ENCODE measurements around the gene CACNB1. TPM values are rescaled to one million over a fixed set of nuclear protein-coding genes. Genes with fewer than 3 reads are reported as not detected.

The CACNB1 gene
- total and polyA plus RNA-seq, 2 donors (not counting 1 experiment from before 2014, with no cell fraction given) = 3.8 to 12.4 TPM

DNA sequence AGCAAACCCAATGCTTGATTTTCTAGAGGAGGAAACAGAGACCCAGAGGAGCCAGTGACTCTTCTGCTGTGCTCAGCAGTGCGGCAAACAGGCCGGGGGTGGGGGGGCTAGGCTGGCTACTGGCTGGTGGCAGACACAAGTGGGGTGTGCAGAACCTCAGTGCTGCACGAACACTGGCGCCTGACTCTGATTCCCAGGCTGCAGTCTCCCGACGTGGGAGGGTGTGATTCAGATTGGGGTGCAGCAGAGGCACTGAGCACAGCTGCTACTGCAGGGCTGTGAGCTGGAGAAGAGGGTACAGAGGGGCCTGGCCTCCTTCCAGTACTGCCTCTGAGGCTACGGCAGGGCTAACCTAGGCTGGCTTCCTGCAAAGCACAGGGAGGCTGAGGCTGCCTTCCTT is 10.7 kb upstream of the CACNB1 start:
- Histone ChIP-seq H3K4me1 (ENCODE audit: control insufficient read depth in 2 of 2, insufficient read depth in 2 of 2, low read length in 2 of 2) (peaks cover 32 to 39% of the 10 kb centered on the region in 2 donors), H2AFZ (ENCODE audit: insufficient read depth, low read depth, low read length, poor library complexity, severe bottlenecking) (peak overlapping the region; percentile 46), H3K79me2 (ENCODE audit: control insufficient read depth, insufficient read depth, low read length) (no peaks in the 10 kb centered on the region), H3K27ac (ENCODE audit: low read length in 2 of 2) (no peak overlapping the region), H3K36me3 (replicated peaks in 1 of 2; ENCODE audit: control extremely low read depth in 1 of 2, control insufficient read depth in 1 of 2, extremely low read depth in 1 of 2, insufficient read depth in 2 of 2, low read length in 1 of 2) (peaks cover 2 to 20% of the 10 kb centered on the region in 2 experiments), H3K4me2 (replicated peaks; ENCODE audit: low read depth, low read length, poor library complexity, severe bottlenecking) (peak overlapping the region; percentile 96), H3K9ac (ENCODE audit: low read length) (no peak overlapping the region), H3K4me3 (ENCODE audit: control extremely low read depth in 1 of 5, extremely low read depth in 1 of 5, insufficient read depth in 1 of 5, low read depth in 2 of 5, low read length in 4 of 5) (no peak overlapping the region), H4K20me1 (ENCODE audit: control insufficient read depth, insufficient read depth, low read length, poor library complexity, severe bottlenecking) (peaks cover 8% of the 10 kb centered on the region), H3K27me3 (replicated peaks in 1 of 4; ENCODE audit: control extremely low read depth in 1 of 4, control insufficient read depth in 3 of 4, insufficient read depth in 4 of 4, low read length in 3 of 4) (peaks cover 0 to 12% (median 3%) of the 10 kb centered on the region in 4 experiments), H3K9me3 (ENCODE audit: control extremely low read depth in 1 of 3, control insufficient read depth in 2 of 3, insufficient read depth in 1 of 3, low read length in 2 of 3) (peaks cover 0 to 3% (median 0%) of the 10 kb centered on the region in 3 donors)
- Mint-ChIP-seq H3K4me1 (peaks cover 36% of the 10 kb centered on the region), H3K4me3 (peak overlapping the region; percentile 77), H3K27ac (peak overlapping the region; percentile 68), H3K9me3 (ENCODE audit: insufficient read depth) (no peaks in the 10 kb centered on the region), H3K27me3 (no peaks in the 10 kb centered on the region)
- 10% methylated on average over 7 of the region's 7 CpGs for WGBS (ENCODE audit: insufficient coverage)
- TF ChIP-seq CTCF (IDR thresholded peaks at IDR 0.05) (no peak), EZH2 (IDR thresholded peaks at IDR 0.05; ENCODE audit: borderline replicate concordance, insufficient read depth, low read depth, low read length, poor library complexity, severe bottlenecking) (no peak)
- ChIA-PET POLR2A (interaction anchor here (1.4 to 2.0 kb wide), 4 partner anchors 8 to 36 kb away, joined by 5 to 12 read pairs (median 8); partner anchors contain the start of gene RPL19), CTCF (interaction anchor here (0.7 to 18.9 kb wide), 10 partner anchors 8 to 413 kb away, joined by 4 to 707 read pairs (median 4); partner anchors contain the start of genes CDK12, PLXDC1 and RPL19)
- peak; percentile 12 for ATAC-seq (ENCODE audit: low read depth)
- peak; percentile 43 for DNase-seq
- intact Hi-C loops (cut with micrococcal nuclease) = loop anchor here (10.0 kb wide), 1 partner anchor 197 kb away; the partner anchor contains the start of gene FBXL20

DNA sequence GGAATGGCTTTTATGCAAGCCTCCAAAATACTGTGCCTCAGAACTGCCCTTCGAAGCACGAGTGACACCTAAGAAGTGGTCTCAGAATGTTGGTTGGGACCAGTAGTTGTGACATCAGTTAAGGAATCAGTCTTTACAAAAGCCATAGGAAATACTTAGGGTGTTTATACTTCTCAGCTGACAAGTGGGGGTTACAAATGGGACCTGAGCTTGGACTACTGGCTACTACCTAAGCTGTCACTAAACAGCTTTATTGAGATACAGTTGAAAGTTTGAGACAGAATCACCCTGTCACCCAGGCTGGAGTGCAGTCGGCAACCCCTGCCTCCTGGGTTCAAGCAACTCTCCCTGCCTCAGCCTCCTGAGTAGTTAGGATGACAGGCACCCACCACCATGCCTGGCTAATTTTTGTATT is 7.7 kb upstream of the CACNB1 start:
- Histone ChIP-seq H3K4me2 (replicated peaks; ENCODE audit: low read depth, low read length, poor library complexity, severe bottlenecking) (no peak overlapping the region), H3K4me3 (ENCODE audit: control extremely low read depth in 1 of 5, extremely low read depth in 1 of 5, insufficient read depth in 1 of 5, low read depth in 2 of 5, low read length in 4 of 5) (no peak overlapping the region), H4K20me1 (ENCODE audit: control insufficient read depth, insufficient read depth, low read length, poor library complexity, severe bottlenecking) (peaks cover 31% of the 10 kb centered on the region), H3K79me2 (ENCODE audit: control insufficient read depth, insufficient read depth, low read length) (peaks cover 18% of the 10 kb centered on the region), H2AFZ (ENCODE audit: insufficient read depth, low read depth, low read length, poor library complexity, severe bottlenecking) (no peak overlapping the region), H3K4me1 (ENCODE audit: control insufficient read depth in 2 of 2, insufficient read depth in 2 of 2, low read length in 2 of 2) (peaks cover 40 to 53% of the 10 kb centered on the region in 2 donors), H3K9ac (ENCODE audit: low read length) (no peak overlapping the region), H3K9me3 (ENCODE audit: control extremely low read depth in 1 of 3, control insufficient read depth in 2 of 3, insufficient read depth in 1 of 3, low read length in 2 of 3) (peaks cover 0 to 3% (median 0%) of the 10 kb centered on the region in 3 donors), H3K27me3 (replicated peaks in 1 of 4; ENCODE audit: control extremely low read depth in 1 of 4, control insufficient read depth in 3 of 4, insufficient read depth in 4 of 4, low read length in 3 of 4) (peaks cover 0 to 4% (median 0%) of the 10 kb centered on the region in 4 experiments), H3K36me3 (replicated peaks in 1 of 2; ENCODE audit: control extremely low read depth in 1 of 2, control insufficient read depth in 1 of 2, extremely low read depth in 1 of 2, insufficient read depth in 2 of 2, low read length in 1 of 2) (peaks cover 4 to 41% of the 10 kb centered on the region in 2 experiments), H3K27ac (ENCODE audit: low read length in 2 of 2) (no peak overlapping the region)
- Mint-ChIP-seq H3K27ac (no peak overlapping the region), H3K27me3 (no peaks in the 10 kb centered on the region), H3K9me3 (ENCODE audit: insufficient read depth) (no peaks in the 10 kb centered on the region), H3K4me3 (no peak overlapping the region), H3K4me1 (peaks cover 53% of the 10 kb centered on the region)
- no peak for TF ChIP-seq CTCF (IDR thresholded peaks at IDR 0.05)
- TF ChIP-seq EZH2 (IDR thresholded peaks at IDR 0.05; ENCODE audit: borderline replicate concordance, insufficient read depth, low read depth, low read length, poor library complexity, severe bottlenecking) = no peak
- ChIA-PET CTCF (interaction anchor here (0.7 to 18.9 kb wide), 8 partner anchors 27 to 646 kb away, joined by 3 to 707 read pairs (median 4); partner anchors contain the start of gene PLXDC1), POLR2A (no interaction called here)
- intact Hi-C loops (cut with micrococcal nuclease) = loop anchor here (10.0 kb wide), 1 partner anchor 200 kb away; the partner anchor contains the start of gene FBXL20
- WGBS (ENCODE audit: insufficient coverage) = no CpG with 5 or more reads among the region's 3 CpGs
- DNase-seq (no peak), ATAC-seq (ENCODE audit: low read depth) (no peak)

Data from B cell (primary cell).